HepG2 (cell line): ENCODE data around the gene SLC24A5. TPM values are rescaled to one million over a fixed set of nuclear protein-coding genes. Genes with fewer than 3 reads are reported as not detected.

Source experiments
- ATAC-seq: fragments of 200-7000 bp; cut with Tn5 transposase; 3 replicates; pipeline ENCODE4 v1.9.1; 2020; ENCODE audit warnings: mild to moderate bottlenecking, moderate library complexity
- BruUV-seq: library from RNA; stranded (reverse); fragments of 400-500 nt; replicated peaks from 2 replicates; lab custom pipeline; 2021; lab: Mats Ljungman, UMichigan
- CTCF ChIA-PET: fragments of 300-600 bp; formaldehyde crosslinking; extraction: SDS; loops from one replicate; lab custom pipeline; 2021; ENCODE audit warnings: low total read pairs, inconsistent platforms, low intra/inter-chr PET ratio; lab: Yijun Ruan, JAX
- POLR2A ChIA-PET: fragments of 350-600 bp; sonication (Branson Sonifier 250); formaldehyde crosslinking; loops from one replicate; lab custom pipeline; 2020; ENCODE audit warnings: antibody characterized with exemption, inconsistent platforms; lab: Yijun Ruan, JAX
- DNase-seq: peaks from one replicate; pipeline ENCODE4 v3.0.0-alpha.2; 2015; ENCODE audit warnings: low spot score
- FAIRE-seq: peaks from 3 replicates; lab custom pipeline; 2011; peaks lifted over from hg19 to GRCh38; lab: Jason Lieb, UNC
- H2AFZ ChIP-seq: one replicate; pipeline ENCODE4 v1.6.1; 2011; ENCODE audit warnings: low read length, inconsistent platforms
- H3K27ac ChIP-seq: fragments of 300-600 bp; 3 replicates; pipeline ENCODE4 v1.8.0; 2011; ENCODE audit warnings: mixed run types, mild to moderate bottlenecking, mixed read lengths, low read length, inconsistent platforms; ENCODE audit not compliant: insufficient read depth; ENCODE audit errors: extremely low read length
- H3K27me3 ChIP-seq, 2 experiments: fragments of 200-600 bp in 1 of 2; 2 replicates in 1 of 2; 3 replicates in 1 of 2; pipeline versions ENCODE4 v1.6.0 to v1.8.0; 2011; ENCODE audit warnings: low read length in 2 of 2, mild to moderate bottlenecking in 2 of 2, moderate library complexity in 2 of 2, inconsistent platforms in 1 of 2; ENCODE audit not compliant: insufficient read depth in 2 of 2, control insufficient read depth in 1 of 2
- H3K36me3 ChIP-seq, 2 experiments: fragments of 200-600 bp in 1 of 2; replicated peaks in 1 of 2; 2 replicates in 1 of 2; 3 replicates in 1 of 2; pipeline versions ENCODE4 v1.5.1 to v1.8.0; 2011; ENCODE audit warnings: low read length in 2 of 2, inconsistent platforms in 1 of 2; ENCODE audit not compliant: insufficient read depth in 2 of 2, control insufficient read depth in 1 of 2
- H3K4me1 ChIP-seq: 2 replicates; pipeline ENCODE4 v1.5.1; 2012; ENCODE audit warnings: low read length, inconsistent platforms; ENCODE audit not compliant: insufficient read depth
- H3K4me2 ChIP-seq: 2 replicates; pipeline ENCODE4 v1.6.0; 2011; ENCODE audit warnings: low read depth, low read length, inconsistent platforms
- H3K4me3 ChIP-seq, 3 experiments: fragments of 200-600 bp in 1 of 3; sonication (generic), shearing (Covaris generic) in 1 of 3; replicated peaks in 1 of 3; 2 replicates each; pipeline ENCODE4 v1.5.1; 2011 to 2016; ENCODE audit warnings: low read length in 3 of 3, inconsistent platforms in 2 of 3, low read depth in 2 of 3, mild to moderate bottlenecking in 2 of 3, control low read depth in 1 of 3, mixed read lengths in 1 of 3; ENCODE audit not compliant: insufficient read depth in 1 of 3
- H3K79me2 ChIP-seq: one replicate; pipeline ENCODE4 v1.6.1; 2011; ENCODE audit warnings: low read length, inconsistent platforms; ENCODE audit not compliant: insufficient read depth
- H3K9ac ChIP-seq: 2 replicates; pipeline ENCODE4 v1.6.0; 2011; ENCODE audit warnings: mild to moderate bottlenecking, low read depth, low read length, inconsistent platforms; ENCODE audit not compliant: insufficient read depth
- H3K9me3 ChIP-seq: 2 replicates; pipeline ENCODE4 v1.5.1; 2012; ENCODE audit warnings: mild to moderate bottlenecking, low read length
- H4K20me1 ChIP-seq: 2 replicates; pipeline ENCODE4 v1.6.0; 2011; ENCODE audit warnings: inconsistent platforms, mild to moderate bottlenecking, low read length, moderate library complexity; ENCODE audit not compliant: insufficient read depth
- AKAP8 ChIP-seq: sonication (generic); formaldehyde crosslinking; IDR thresholded peaks from 2 replicates; pipeline ENCODE4 v1.5.1; 2020; ENCODE audit warnings: mild to moderate bottlenecking, missing genetic modification reagents
- ARNTL ChIP-seq: sonication (generic); formaldehyde crosslinking; IDR thresholded peaks from 2 replicates; pipeline ENCODE4 v1.4.0; 2020; ENCODE audit warnings: mild to moderate bottlenecking, missing genetic modification reagents
- POLR2G ChIP-seq: fragments of 200-400 bp; formaldehyde crosslinking; IDR thresholded peaks from 2 replicates; pipeline ENCODE4 v1.6.1; 2018; ENCODE audit warnings: mild to moderate bottlenecking, low read depth, low read length, moderate library complexity
- RFX1 ChIP-seq: fragments of 450-650 bp; IDR thresholded peaks from 2 replicates; pipeline ENCODE4 v1.6.1; 2017
- SMARCE1 ChIP-seq: fragments of 450-650 bp; IDR thresholded peaks from 2 replicates; pipeline ENCODE4 v1.6.1; 2017; ENCODE audit warnings: borderline replicate concordance
- SP5 ChIP-seq: IDR thresholded peaks from 2 replicates; pipeline ENCODE4 v1.6.1; 2016; ENCODE audit warnings: low read depth, borderline replicate concordance
- ZFP82 ChIP-seq: sonication (generic); formaldehyde crosslinking; IDR thresholded peaks from 2 replicates; pipeline ENCODE4 v1.5.1; 2020; ENCODE audit warnings: mild to moderate bottlenecking, missing genetic modification reagents, borderline replicate concordance
- ZNF780A ChIP-seq: sonication (generic); formaldehyde crosslinking; IDR thresholded peaks from 2 replicates; pipeline ENCODE4 v1.8.0; 2022; ENCODE audit warnings: mild to moderate bottlenecking, missing genetic modification reagents, moderate library complexity
- WGBS: methylation state at CpG from one replicate; pipeline ENCODE4 v1.1.6; 2017; ENCODE audit warnings: low lambda C conversion rate; 5-methylcytosine and 5-hydroxymethylcytosine counted together
- in situ Hi-C: cut with HindIII; loops from 2 replicates; pipeline ENCODE4 v1.10.0; 2017; ENCODE audit warnings: low pct_unique_long_range_greater_than_20kb; ENCODE audit not compliant: extremely low pct_ligation_motif_present
- intact Hi-C: fragments of 100-400 bp; cut with micrococcal nuclease; formaldehyde crosslinking; loops from one replicate; pipeline ENCODE4 v1.10.0; 2022; ENCODE audit not compliant: unreplicated experiment
- polyA plus RNA-seq, 8 experiments: library from polyadenylated mRNA; depleted of rRNA in 3 of 8; stranded (reverse) in 7 of 8; unstranded in 1 of 8; fragments of >200 nt; fragmentation: Illumina TruSeq in 4 of 8; extraction: Trizol in 4 of 8; gene quantifications; 2 replicates each; pipeline versions ENCODE4 v1.2.1 to v1.2.3, GENCODE V29; 2011 to 2016; ENCODE audit warnings: low read depth in 4 of 8, missing spikeins in 1 of 8, mixed read lengths in 1 of 8; ENCODE audit not compliant: insufficient read depth in 1 of 8
- total RNA-seq, 5 experiments: library from RNA; depleted of rRNA; stranded (reverse); fragments of >200 nt; fragmentation: Illumina TruSeq; extraction: Trizol; gene quantifications; 2 replicates each; pipeline ENCODE4 v1.2.3, GENCODE V29; 2016; ENCODE audit warnings: low read depth in 1 of 5
- TF ChIP-seq, protein P1 (sequence below): sonication (generic); formaldehyde crosslinking; IDR thresholded peaks from 2 replicates; pipeline ENCODE4 v1.4.0; 2020; ENCODE audit warnings: mild to moderate bottlenecking, missing genetic modification reagents

Gene SLC24A5
- total and polyA plus RNA-seq, 2 of the 13 experiments (the other 11 are each of a cell fraction or from before 2014, with no cell fraction given), result not detected

GRCh38 chr15:48176112-48176511 is 55.3 kb downstream of the SLC24A5 start:
- ChIA-PET CTCF (no interaction called here), POLR2A (no interaction called here)
- Histone ChIP-seq H3K4me1 (peaks cover 11% of the 10 kb centered on the region), H3K27me3 (0 out of 5 replicates have a peak, but pooled peaks cover 0 to 4% of the 10 kb centered on the region in 2 experiments), H3K36me3 (no peaks in the 10 kb centered on the region), H3K27ac (no peak overlapping the region), H3K4me3 (no peak overlapping the region), H4K20me1 (no peaks in the 10 kb centered on the region), H3K79me2 (peaks cover 4% of the 10 kb centered on the region), H3K4me2 (no peak overlapping the region), H3K9me3 (peaks cover 7% of the 10 kb centered on the region; the same call in 1 of the 2 replicates), H2AFZ (no peak overlapping the region), H3K9ac (no peak overlapping the region)
- no TSS peak for BruUV-seq
- 44% methylated on average over 4 of the region's 4 CpGs for WGBS
- FAIRE-seq (no peak), DNase-seq (no peak), ATAC-seq (no peak)
- TF ChIP-seq AKAP8, result no peak
- TF ChIP-seq, protein P1, sequence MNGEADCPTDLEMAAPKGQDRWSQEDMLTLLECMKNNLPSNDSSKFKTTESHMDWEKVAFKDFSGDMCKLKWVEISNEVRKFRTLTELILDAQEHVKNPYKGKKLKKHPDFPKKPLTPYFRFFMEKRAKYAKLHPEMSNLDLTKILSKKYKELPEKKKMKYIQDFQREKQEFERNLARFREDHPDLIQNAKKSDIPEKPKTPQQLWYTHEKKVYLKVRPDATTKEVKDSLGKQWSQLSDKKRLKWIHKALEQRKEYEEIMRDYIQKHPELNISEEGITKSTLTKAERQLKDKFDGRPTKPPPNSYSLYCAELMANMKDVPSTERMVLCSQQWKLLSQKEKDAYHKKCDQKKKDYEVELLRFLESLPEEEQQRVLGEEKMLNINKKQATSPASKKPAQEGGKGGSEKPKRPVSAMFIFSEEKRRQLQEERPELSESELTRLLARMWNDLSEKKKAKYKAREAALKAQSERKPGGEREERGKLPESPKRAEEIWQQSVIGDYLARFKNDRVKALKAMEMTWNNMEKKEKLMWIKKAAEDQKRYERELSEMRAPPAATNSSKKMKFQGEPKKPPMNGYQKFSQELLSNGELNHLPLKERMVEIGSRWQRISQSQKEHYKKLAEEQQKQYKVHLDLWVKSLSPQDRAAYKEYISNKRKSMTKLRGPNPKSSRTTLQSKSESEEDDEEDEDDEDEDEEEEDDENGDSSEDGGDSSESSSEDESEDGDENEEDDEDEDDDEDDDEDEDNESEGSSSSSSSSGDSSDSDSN (CRISPR knock-in tag), result no peak
- no peak for TF ChIP-seq SP5
- no peak for TF ChIP-seq ARNTL (CRISPR knock-in tag)
- no peak for TF ChIP-seq ZNF780A (CRISPR knock-in tag)
- TF ChIP-seq ZFP82 (CRISPR knock-in tag), result no peak
- TF ChIP-seq RFX1, result no peak
- no peak for TF ChIP-seq POLR2G
- TF ChIP-seq SMARCE1, result no peak
- intact Hi-C loops (no loop called here), in situ Hi-C loops (no loop called here)
